Forelimb muscle (tissue), 1 donor: ENCODE measurements around the gene FOXJ1. TPM values are rescaled to one million over a fixed set of nuclear protein-coding genes. Genes with fewer than 3 reads are reported as not detected.

Experiments
- DNase-seq: peaks from one replicate; pipeline ENCODE4 v3.0.0-alpha.2; 2013; ENCODE audit warnings: low read depth
- polyA plus RNA-seq: library from polyadenylated mRNA; unstranded; fragments of 120-200 nt; gene quantifications from one replicate; pipeline ENCODE4 v1.2.1, GENCODE V29; 2013; ENCODE audit not compliant: insufficient read length

Gene FOXJ1
- polyA plus RNA-seq, 1 donor: 0.05 TPM

DNA sequence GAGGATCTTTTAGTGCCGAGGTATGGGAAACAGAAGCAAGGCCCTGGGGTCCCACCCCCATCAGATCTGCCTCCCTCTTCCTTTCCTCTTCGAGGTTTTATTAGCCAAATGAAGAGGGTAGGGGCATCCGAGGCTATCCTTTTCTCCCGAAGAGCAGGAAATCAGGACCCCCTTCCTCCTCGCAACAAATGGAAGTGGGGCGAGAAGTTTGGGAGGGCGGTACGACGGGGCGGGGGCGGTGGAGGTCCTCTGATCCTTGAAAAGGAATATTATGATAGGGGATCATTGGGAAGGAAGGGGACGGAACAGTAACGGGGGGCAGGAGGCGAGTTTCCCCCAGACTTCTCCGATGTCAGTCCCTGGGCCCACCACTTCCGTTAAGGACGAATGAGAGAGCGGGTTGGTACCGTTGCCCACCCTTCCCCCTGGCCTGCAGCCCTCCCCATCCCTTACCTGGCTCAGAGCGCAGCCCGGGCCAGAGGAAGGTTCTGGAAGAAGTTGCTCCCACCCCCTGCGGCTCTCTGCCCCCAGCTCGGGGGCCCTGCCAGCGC, 309 bp downstream of the FOXJ1 start:
- no peak for DNase-seq

DNA sequence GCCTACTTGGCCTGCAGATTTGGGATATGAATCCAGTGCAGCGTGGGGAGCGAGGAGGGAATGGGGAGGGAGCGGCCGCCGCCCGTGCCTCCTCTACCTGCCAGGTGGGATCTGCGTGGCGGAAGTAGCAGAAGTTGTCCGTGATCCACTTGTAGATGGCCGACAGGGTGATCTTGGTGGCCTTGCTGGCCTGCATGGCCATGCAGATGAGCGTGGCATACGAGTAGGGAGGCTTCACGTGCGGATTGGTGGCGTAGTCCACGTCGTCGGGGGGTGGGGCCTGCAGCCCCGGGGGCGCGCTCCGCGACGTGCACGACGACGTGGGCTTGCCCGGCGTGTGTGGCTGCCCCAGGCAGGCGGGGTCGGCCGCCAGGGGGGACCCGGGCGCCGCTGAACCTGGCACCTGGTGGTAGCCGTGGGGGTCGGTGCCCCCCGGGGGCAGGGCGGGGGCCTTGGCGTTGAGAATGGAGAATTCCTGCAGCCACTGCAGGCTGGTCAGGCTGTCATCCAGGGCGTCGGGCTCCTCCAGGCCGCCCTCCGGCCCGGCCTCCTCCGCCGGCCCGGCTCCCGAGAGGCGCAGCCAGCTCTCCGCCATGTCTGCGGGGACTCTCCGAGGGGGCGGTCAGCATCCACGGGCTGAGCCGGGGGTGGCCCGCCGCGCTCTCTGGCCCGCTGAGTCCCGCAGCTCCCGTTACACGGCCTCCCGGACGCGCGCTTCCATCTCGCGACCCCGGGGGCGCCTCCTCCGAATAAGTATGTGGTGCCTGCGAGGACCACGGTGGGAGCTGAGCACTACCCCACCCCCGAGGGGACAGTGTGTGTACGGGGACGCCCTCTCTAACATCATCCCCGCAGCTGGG, 1.0 kb downstream of the FOXJ1 start:
- no peak for DNase-seq

DNA sequence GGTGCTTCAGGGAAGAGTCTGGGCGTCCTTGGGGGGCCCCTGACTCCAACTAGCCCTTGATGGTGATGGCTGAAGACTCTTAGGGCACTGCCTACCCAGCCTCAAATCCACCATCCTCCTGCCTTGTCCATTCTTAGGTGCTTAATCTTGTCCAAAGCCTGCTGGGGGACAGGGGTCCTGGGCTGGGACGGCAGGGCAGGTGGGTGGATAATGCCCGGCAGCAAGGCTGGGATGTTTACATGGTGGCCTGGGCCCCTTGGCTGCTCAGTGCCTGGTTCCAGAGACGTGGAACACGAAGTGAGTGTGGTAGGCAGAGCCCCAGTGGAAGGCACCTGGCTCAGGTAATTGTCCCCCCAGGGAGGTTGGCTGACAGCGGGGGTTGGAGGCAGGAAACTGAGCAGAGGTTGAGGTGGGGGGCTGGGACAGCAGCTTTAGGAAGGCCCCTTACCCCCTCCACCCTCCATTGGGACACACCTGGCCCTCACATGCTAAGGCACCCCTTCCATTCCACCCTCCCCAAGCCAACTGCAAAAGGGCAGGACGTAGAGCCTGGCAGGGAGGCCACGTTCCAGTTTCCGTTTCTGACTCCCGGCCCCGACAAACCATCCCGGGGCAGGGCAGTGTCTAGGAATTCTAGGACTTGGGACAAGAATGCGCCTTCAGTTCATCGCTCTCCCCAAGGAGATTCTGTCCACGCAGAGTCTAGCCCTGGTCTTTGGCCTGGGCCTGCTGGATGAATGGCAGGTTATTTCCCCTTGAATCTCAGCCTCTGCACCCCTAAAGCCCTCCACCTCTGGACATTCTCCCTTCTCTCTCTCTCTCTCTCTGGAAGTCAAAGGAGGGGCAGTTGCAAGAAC, 1.9 kb downstream of the FOXJ1 start:
- DNase-seq: no peak

DNA sequence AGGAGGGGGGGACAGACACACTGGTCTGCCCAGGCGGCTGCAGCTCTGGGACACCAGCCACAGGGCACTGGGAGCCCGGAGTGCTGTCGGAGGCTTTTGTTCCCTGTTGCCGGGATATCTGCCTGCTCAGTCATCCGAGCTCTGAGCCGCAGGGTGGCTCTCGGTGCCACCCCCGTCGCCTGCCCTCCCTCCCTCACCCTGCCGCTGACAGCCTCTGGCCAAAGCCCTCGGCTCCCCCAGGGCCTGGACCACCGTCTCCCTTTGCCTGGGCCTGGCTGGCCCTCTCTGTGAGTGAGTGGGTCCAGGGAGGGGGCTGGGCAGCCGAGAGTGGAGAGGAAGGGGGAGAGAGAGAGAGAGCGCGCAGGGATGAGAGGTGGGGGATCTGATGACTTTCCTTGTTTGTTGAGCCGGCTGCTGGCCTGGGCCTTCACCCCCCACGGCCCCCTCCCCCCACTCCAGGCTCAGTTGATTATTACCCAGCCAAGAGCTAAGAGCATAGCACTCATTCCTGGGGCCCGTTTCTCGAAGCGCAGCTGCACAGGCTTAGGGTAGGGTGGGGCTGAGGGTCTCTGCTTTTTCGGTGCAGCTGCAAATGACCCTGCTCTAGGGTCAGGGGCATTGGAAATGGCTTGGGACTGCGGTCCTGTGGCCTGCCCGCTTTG, 2.7 kb downstream of the FOXJ1 start:
- no peak for DNase-seq

DNA sequence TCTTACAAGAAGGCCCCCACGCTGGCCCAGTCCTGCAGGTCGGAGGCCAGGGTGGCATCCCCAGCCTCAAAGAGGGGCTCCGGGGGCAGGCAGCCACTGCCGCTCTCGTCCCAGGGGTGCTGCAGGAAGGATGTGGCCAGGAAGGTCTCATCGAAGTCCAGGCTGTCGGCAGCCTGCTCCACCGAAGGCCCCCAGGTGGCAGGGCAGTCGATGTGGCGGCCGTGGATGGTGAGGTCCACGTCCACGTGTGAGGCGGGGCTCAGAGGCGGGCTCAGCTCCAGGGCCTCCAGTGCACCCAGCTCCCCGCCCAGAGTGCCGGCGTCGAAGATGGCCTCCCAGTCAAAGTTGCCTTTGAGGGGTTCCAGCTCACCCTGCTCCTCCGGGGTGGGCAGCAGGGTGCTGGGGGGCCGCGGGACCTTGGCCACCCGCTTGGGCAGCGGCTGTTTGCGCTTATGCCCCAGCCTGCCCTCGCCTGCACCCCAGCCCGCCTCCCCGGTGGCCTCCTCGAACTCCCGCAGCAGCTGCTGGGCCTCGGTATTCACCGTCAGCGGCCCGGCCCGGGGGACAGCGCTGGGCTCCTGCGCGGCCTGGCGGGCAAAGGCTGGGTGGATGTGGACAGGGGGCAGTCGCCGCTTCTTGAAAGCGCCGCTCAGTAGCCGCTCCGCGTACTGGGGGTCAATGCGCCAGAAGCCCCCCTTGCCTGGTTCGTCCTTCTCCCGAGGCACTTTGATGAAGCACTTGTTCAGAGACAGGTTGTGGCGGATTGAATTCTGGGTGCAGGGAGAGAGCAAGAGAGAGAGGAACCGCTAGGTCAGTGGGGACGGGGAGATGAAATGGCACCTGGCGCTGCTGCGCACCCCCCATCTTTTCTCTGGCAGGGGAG, 3.5 kb downstream of the FOXJ1 start:
- no peak for DNase-seq

DNA sequence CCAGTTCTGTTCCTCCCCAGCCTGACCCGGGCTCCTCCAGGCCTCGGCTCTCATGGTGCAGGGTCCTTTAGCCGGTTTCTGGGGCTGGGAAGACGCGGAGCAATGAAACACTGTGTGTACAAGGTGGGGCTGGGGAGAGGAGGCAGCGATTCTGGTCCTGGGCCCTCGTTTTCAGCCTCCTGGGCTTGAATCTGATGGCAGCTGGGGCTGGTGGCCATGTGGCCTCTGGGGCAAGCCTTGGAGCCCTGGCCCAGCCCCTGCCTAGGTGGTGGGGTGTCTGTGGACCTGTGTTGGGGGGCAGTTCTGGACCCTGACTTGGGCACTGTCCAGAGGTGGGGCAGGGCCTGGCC, 4.1 kb downstream of the FOXJ1 start:
- no peak for DNase-seq

DNA sequence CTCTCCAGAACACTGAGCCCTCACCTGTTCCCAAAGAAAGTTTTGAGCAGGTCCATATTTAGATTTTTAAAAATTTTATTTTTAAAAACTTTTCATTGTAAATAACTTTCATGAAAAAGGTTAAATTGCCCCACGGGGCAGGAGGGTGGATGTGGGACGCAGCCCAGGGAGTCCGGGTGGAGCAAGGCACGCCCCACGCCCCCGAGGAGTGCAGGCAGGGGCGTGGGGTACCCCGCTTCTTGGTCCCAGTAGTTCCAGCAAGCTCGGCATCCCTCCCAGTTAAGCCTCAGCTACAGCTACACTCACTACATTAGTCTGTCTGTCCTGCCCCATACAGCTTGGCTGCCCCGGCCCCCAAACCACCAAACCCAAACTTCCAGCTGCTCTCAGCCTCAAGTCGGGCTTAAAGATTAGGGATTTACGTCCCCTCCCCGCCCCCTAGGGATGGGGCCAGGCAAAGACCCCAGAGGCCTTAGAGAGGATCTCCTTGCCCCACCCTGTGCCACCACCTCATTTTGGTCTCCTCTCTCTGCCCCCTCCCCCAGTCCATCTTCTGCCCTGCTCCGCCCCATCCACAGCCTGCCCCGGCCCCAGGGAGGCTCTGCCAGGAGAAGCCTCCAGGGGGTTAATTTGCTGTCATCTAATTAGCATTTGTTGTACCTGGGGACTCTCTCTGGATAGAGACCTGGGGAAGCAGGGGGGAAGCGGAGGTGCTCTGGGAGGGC, 4.6 kb downstream of the FOXJ1 start:
- no peak for DNase-seq

DNA sequence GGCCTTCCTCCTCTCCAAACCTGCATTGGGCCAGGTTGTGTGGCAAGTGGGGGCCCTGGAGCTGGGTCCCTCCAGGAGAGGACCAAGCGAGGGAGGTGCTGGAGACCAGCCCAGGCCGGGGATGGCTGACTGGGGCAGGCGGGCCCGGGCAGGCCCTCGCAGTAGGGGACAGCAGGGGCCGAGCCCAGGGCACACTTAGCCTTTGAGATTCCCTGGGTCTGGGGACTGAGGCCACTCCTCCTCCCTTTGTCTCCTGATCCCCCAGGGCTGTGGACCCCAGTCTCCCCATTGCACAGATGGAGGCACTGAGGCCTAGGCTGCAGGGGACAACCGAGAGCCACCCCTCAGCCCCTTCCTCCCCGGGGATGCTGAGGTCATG, 5.2 kb downstream of the FOXJ1 start:
- no peak for DNase-seq

DNA sequence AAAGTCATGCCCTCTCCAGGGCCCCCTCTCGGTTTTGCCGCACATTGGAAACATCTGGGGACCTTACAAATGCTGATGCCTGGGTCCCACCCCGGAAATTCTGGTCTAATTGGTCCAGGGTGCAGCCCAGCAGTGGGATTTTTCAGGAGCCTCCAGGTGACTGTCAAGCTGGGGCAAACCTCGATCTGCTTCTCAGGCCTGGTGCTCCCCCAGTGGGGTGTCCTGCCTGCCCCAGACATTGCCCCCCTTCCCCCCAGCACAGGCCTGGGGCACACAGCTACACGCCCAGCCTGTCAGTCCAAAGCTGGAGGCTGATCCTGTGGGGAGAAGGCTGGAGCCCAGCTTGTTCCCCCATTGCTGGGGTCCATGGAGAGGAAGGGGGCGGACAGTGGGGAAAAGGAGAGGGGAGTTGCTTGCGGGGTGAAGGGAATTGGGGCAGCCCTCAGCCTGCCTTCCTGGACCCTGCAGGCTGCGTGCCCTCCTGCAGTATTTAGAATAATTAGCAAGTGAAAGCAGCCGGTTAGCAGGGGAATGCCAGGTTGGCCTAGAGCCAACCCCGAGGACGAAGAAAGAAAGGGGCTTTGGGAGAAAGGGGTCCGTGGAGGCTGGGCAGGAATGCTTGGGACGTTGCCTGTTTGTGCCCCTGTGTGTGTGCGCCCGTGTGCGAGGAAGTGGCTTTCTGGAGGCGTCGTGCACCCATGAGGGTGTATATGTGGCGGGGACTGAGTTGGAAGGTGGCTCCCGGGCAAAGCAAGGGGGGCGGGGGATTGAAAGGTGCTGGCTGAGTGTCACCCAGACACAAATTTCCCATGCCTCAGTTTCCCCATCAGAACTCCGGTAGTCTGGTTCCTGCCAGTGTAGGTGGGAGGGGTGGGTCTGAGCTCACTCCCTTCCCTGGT, 5.9 kb downstream of the FOXJ1 start:
- DNase-seq: no peak

DNA sequence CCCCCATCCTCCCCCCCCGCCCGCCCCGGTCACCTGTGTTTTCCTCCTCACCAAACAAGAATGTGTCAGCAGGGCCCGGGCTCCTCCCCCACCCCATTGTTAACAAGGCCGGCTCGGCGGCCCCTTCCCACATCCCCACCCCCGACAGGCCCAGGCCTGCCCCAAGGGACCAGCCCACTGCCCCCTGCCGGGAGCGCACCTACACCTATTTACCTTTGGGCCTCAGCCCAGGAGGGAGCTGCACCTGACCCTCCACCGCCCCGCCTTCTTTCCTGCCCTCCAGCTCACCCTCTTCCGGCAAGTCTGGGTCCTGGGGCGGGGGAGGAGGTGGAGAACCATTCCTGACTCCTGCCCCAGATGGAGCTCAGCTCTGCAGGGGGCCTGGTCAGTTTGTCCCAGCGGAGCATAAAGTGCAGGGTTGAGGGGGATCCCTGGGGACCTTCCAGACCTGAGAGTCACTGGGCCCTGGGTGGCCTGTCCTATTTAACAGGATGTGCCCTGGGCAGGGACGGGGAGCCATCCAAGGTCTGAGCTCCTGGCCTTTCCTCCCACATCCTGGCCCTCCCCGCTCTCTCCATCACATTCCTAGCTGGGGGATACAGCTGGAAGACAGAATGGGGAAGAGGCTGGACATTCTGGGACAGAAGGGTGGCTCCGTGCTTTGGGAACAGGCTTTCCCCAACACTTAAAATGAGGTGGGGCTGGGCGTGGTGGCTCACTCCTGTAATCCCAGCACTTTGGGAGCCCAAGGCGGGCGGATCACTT, 8.3 kb downstream of the FOXJ1 start:
- DNase-seq: no peak

DNA sequence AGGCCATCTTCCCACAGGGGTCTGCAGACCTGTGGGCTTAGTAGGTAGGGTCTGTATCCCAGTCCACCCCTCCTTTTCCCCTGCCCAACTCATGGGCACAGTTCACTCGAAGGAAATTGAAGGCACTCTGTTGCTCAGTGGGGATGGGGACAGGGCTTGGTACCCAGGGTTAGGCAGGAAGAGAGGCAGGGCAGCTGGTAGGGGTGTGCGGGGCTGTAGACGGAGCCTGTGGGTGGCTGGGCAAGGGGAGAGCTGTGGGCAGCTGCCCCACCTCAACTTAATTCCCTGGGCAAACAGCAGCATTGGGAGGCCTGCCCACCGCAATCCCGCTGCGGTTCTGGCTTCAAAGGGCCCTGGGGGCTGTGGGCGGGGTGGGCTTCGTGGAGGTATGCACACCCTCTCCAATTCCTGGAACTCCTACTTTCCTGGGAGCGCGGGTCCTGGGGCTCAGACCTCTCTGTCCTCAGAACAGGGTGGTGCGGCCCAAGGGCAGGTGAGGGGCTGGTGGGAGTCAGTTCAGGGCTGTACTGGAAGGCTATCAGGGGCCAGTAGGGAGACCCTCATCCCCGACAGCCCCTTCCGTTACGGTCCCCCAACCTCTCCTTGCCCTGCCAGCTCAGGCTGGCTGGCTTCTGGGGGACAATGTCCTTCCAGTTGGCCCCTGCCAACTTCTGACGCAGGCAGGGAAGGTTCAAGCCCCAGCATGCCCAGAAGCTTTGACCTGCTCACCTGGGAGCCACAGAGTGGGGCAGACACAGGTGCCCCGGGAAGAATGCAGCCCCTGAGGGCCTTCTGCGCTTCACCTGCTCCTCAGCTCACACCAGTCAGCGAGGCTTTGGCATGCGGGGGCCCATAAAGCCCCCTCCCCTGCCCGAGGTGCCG, 9.1 kb downstream of the FOXJ1 start:
- DNase-seq: no peak

DNA sequence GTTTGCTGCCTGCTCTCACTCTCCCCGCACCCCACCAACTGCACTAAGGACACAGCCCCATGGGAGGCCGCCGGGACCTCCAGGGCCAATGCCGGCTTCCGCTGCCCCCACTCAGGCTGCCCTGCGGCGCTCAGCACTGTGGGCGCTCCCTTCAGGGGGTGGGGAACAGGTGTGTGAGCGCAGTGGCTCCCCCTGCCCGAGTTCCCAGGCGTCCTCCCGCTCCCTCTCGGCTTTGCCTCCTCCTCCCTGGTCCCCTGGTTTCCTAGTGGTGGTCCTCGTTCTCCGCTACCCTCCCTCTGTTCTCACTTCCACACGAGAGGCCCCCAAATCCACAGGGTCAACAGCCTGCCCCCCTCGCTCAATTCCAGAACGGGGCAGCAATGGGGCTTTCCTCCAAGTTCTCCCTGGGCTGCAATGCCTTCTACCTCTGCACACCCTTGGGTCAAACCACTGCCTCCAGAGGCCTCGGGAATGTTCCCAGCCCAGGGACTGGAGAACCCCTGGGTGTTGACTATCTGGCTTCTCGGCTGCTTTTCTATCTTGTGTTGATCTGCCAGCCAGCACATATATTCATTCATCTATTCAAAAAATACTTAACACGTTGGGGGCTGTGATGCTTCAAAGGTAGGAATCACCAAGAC, 9.9 kb downstream of the FOXJ1 start:
- no peak for DNase-seq

DNA sequence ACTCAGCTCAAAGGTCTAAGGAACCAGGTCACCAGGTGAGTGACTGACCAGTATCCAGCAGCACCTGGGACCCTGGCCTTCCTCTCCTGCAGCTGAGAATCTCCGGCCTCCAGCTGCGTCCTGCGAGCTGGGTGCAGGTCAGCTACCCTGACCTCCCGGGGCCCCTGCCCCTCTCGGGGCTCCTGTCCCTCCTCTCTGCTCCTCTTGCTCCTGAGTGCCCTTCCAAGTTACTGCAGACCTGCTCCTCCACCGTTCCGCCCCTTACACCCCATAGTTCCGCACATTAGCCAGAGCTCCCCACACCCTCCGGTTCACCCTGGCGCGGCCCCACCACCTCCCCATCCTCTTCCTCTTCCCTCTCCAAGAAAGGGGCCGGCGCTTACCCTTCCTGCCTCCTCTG, 10.6 kb downstream of the FOXJ1 start:
- no peak for DNase-seq

DNA sequence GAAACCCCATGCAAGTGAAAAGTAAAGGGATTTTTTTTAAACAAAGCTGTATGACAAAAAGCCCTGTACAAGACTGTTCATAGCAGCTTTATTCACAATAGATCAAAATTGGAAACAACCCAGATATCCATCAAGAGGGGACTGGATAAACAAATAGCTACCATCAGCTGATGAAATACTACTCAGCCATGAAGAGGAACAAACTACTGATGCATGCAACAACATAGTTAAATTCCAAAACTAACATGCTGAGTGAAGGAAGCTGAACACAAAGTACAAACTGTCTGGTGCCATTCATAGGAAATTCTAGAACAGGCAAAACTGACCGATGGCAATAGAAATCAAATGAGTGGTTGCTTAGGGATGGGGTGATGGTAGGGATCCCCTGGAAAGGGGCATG, 15.1 kb downstream of the FOXJ1 start:
- DNase-seq: no peak

DNA sequence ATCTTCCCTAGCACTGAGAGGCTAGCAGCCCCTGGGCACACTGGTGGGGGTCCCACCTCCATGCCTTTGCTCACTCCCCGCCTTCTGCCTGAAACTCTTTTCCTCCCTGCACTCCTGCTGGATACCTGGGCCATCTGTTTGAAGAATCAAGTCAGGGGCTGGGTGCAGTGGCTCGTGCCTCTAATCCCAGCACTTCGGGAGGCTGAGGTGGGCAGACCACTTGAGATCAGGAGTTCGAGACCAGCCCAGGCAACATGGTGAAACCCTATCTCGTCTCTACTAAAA, 15.7 kb downstream of the FOXJ1 start:
- DNase-seq: no peak

DNA sequence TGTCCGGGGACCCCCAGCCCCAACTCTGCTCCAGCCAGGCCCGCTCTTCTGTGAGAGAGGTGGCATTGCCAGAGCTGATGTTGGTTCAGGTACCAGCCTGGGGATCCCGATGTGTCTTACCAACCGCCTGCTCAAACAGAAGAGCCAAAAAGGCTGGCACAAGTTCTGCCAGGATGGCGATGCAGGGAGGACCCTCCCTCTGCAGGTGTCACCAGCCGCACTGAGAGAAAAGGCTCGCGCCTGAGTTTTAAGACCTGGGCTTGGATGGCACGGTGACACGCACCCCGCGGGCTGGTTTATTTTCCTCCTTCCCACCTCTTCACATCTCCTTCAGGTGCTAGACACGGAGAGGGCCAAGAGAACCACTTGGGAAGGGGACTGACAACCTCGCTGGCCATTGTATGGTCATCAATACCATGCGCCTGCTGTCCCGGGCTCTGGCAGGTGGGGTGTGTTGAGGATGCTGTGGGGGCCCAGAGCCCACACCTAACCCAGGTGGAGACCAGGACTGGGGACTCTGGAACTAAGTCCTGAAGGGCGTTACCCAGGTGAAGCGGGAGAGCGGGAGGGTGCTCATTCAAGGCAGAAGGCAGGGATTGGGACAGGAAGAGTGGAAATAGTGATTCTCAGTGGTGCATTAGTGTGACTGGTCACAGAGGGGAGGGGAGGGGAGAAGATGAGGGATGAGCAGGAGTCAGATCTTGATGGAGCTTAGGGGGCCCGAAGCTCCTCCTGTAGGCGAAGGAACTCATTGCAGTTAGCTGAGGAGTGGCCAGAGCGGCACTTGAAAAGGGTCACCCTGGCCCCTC, 16.3 kb downstream of the FOXJ1 start:
- no peak for DNase-seq
